OCI-LY3 (cell line): ENCODE data around the gene PROM1.

Source experiments
- H2AFZ ChIP-seq: fragments of 200-600, 300-600 bp; shearing (Covaris generic); 2 replicates; pipeline ENCODE4 v1.6.0; 2014; ENCODE audit warnings: antibody characterized with exemption, low read depth, low read length
- H3K27ac ChIP-seq: fragments of 200-600, 300-600 bp; sonication (generic); 2 replicates; pipeline ENCODE4 v1.5.1; 2014; ENCODE audit warnings: mild to moderate bottlenecking, low read length, moderate library complexity, mixed read lengths
- H3K27me3 ChIP-seq: fragments of 200-600, 300-600 bp; sonication (generic); 2 replicates; pipeline ENCODE4 v1.6.1; 2014; ENCODE audit warnings: low read depth, low read length, mixed read lengths
- H3K36me3 ChIP-seq: fragments of 200-600, 300-600 bp; sonication (generic); replicated peaks from 2 replicates; pipeline ENCODE3; 2014; ENCODE audit warnings: low read depth, low read length, mixed read lengths
- H3K4me1 ChIP-seq: fragments of 300-600, 200-600 bp; sonication (generic); 2 replicates; pipeline ENCODE4 v1.6.1; 2014; ENCODE audit warnings: low read length, mixed read lengths
- H3K4me2 ChIP-seq: fragments of 200-600, 300-600 bp; sonication (generic); 2 replicates; pipeline ENCODE4 v1.6.1; 2014; ENCODE audit warnings: low read length, mixed read lengths
- H3K4me3 ChIP-seq: fragments of 300-600, 200-600 bp; sonication (generic); 2 replicates; pipeline ENCODE4 v1.5.1; 2014; ENCODE audit warnings: antibody characterized with exemption, mild to moderate bottlenecking, low read length, moderate library complexity
- H3K79me2 ChIP-seq: fragments of 300-600, 200-600 bp; shearing (Covaris generic); 2 replicates; pipeline ENCODE4 v1.6.1; 2014; ENCODE audit warnings: mild to moderate bottlenecking, low read length, mixed read lengths
- H3K9ac ChIP-seq: fragments of 300-600, 200-600 bp; shearing (Covaris generic); 2 replicates; pipeline ENCODE4 v1.6.0; 2014; ENCODE audit warnings: mild to moderate bottlenecking, low read length, moderate library complexity
- H3K9me3 ChIP-seq: fragments of 200-600, 300-600 bp; shearing (Covaris generic); 2 replicates; pipeline ENCODE4 v1.6.1; 2014; ENCODE audit warnings: low read length, mixed read lengths; ENCODE audit not compliant: insufficient read depth
- H4K20me1 ChIP-seq: fragments of 200-600, 300-600 bp; sonication (generic); 2 replicates; pipeline ENCODE4 v1.6.1; 2016; ENCODE audit warnings: low read length, mixed read lengths; ENCODE audit not compliant: insufficient read depth
- EZH2phosphoT487 ChIP-seq: fragments of 200-600 bp; shearing (Covaris generic); IDR thresholded peaks from 2 replicates; pipeline ENCODE4 v1.6.1; 2018; ENCODE audit warnings: antibody characterized with exemption, mixed run types, low read depth
- TF ChIP-seq, protein P1 (sequence below): fragments of 200-600, 300-600 bp; sonication (generic); IDR thresholded peaks from 2 replicates; pipeline ENCODE4 v1.5.1; 2014; ENCODE audit warnings: antibody characterized with exemption, low read length, low read depth

The PROM1 gene

DNA sequence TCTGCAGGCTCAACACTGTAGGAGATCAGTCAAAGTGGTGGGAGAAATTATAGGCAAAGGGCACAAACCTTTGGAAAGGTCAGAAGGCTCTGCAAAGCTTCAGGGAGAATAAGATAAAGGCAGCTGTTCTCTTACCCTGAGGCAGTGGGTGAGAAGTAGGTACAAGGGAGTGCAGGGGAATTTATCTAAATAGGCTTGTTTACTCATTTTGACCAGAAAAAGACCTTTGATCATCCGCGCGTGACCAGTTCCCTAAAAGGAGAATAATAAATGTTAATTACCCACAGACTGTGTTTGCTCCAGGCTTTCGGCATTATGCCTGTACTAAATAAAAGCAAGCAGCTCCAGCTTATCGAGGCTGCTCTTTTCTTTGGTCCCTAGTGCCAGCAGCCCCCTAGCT lies 130.2 kb downstream of the PROM1 start:
- Histone ChIP-seq H3K4me3 (no peak overlapping the region), H3K27ac (no peak overlapping the region), H3K9me3 (no peaks in the 10 kb centered on the region), H3K4me1 (peaks cover 15% of the 10 kb centered on the region), H4K20me1 (no peaks in the 10 kb centered on the region), H3K79me2 (no peaks in the 10 kb centered on the region), H3K4me2 (no peak overlapping the region), H3K36me3 (no peaks in the 10 kb centered on the region), H2AFZ (no peak overlapping the region), H3K9ac (no peak overlapping the region), H3K27me3 (no peaks in the 10 kb centered on the region)
- TF ChIP-seq, protein P1, sequence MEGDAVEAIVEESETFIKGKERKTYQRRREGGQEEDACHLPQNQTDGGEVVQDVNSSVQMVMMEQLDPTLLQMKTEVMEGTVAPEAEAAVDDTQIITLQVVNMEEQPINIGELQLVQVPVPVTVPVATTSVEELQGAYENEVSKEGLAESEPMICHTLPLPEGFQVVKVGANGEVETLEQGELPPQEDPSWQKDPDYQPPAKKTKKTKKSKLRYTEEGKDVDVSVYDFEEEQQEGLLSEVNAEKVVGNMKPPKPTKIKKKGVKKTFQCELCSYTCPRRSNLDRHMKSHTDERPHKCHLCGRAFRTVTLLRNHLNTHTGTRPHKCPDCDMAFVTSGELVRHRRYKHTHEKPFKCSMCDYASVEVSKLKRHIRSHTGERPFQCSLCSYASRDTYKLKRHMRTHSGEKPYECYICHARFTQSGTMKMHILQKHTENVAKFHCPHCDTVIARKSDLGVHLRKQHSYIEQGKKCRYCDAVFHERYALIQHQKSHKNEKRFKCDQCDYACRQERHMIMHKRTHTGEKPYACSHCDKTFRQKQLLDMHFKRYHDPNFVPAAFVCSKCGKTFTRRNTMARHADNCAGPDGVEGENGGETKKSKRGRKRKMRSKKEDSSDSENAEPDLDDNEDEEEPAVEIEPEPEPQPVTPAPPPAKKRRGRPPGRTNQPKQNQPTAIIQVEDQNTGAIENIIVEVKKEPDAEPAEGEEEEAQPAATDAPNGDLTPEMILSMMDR, result no peak
- no peak for TF ChIP-seq EZH2phosphoT487

DNA sequence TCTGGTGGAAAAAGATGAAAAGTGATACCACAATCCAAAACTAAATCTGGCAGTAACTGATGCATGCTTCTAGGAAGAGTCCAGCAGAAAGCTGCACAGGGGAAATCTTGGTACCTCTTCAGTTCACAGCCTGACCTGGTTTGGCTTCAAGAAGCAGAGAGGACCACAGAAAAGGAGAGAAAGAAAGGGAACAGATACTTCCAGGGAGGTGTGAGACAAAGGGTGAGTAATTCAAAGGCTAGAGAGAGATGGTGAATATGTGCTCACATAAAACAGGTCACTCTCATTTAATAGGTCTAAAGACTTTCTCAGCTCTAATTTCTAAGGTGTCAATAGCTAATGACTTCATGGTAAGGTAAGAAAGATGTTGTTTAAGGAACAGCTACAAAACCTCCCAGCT lies 132.0 kb downstream of the PROM1 start:
- TF ChIP-seq, protein P1, result no peak
- no peak for TF ChIP-seq EZH2phosphoT487
- H3K36me3 ChIP-seq, result no peaks in the 10 kb centered on the region

DNA sequence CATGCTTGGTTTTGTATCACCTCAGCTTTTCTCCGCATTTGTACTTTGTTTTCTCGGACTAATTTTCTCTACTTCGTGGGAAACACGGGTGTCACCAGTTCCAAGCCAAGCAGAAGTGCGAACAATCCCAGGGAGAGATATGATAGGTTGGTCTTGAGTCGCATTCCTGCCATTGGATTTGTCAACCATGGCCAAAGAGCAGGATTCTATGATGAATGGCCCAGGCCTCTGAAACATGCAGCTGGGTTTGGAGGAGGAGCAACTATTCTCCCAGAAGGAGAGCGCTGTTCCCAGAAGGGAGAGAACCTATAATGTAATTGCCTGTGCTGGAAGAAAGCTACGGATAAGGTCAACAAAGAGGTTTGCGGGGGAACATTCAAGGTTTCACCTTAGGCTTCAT lies 135.0 kb downstream of the PROM1 start:
- Histone ChIP-seq H3K27me3 (no peaks in the 10 kb centered on the region), H2AFZ (no peak overlapping the region), H3K9ac (no peak overlapping the region), H3K9me3 (no peaks in the 10 kb centered on the region), H3K36me3 (no peaks in the 10 kb centered on the region), H3K79me2 (no peaks in the 10 kb centered on the region), H3K27ac (no peak overlapping the region), H3K4me3 (no peak overlapping the region), H3K4me1 (peaks cover 6% of the 10 kb centered on the region), H3K4me2 (no peak overlapping the region), H4K20me1 (no peaks in the 10 kb centered on the region)
- TF ChIP-seq EZH2phosphoT487, result no peak
- TF ChIP-seq, protein P1, result no peak

More for the DNA sequence above, 132.0 kb downstream of the PROM1 start:
- H3K4me3 ChIP-seq, result no peak overlapping the region
- H2AFZ ChIP-seq, result no peak overlapping the region
- H3K4me1 ChIP-seq, result peaks cover 15% of the 10 kb centered on the region
- no peak overlapping the region for H3K4me2 ChIP-seq
- H3K9me3 ChIP-seq, result no peaks in the 10 kb centered on the region
- no peaks in the 10 kb centered on the region for H4K20me1 ChIP-seq
- no peaks in the 10 kb centered on the region for H3K27me3 ChIP-seq
- H3K79me2 ChIP-seq, result no peaks in the 10 kb centered on the region
- H3K9ac ChIP-seq, result no peak overlapping the region
- no peak overlapping the region for H3K27ac ChIP-seq

DNA sequence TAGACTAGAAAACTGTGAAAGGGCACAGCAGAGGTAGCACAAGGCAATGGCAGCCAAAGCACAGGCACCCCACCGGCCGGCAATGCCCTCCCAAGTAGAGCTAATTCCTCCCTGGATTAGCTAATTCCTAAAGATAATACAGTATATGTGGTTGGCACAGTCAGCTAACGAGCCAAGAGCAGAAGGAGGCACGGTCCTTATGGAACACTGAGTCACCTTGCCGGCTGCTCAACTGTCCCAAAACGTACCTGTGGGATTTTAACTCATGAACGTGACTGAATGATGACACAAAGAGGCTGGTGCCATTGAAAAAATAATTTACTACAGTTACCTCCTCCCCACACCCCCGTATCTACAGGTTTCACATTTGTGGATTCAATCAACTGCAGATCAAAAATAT lies 136.1 kb downstream of the PROM1 start:
- Histone ChIP-seq H3K9ac (no peak overlapping the region), H3K27me3 (no peaks in the 10 kb centered on the region), H3K79me2 (no peaks in the 10 kb centered on the region), H3K4me2 (no peak overlapping the region), H3K27ac (no peak overlapping the region), H4K20me1 (no peaks in the 10 kb centered on the region), H3K4me1 (peaks cover 6% of the 10 kb centered on the region), H2AFZ (no peak overlapping the region), H3K36me3 (no peaks in the 10 kb centered on the region), H3K4me3 (no peak overlapping the region), H3K9me3 (no peaks in the 10 kb centered on the region)
- TF ChIP-seq, protein P1, result no peak
- TF ChIP-seq EZH2phosphoT487, result no peak
